DOHH2 (cell line): Measurements from ENCODE around the gene INTS15.

ENCODE experiments used
- H3F3A ChIP-seq: fragments of 200-600 bp; sonication (generic), shearing (Covaris generic); 2 replicates; pipeline ENCODE4 v1.6.0; 2016; ENCODE audit warnings: antibody characterized with exemption, mild to moderate bottlenecking; ENCODE audit not compliant: control insufficient read depth, insufficient read depth
- H3K27ac ChIP-seq: fragments of 200-600 bp; sonication (generic); 2 replicates; pipeline ENCODE4 v1.5.1; 2014; ENCODE audit warnings: low read depth, mild to moderate bottlenecking, low read length, moderate library complexity
- H3K27me3 ChIP-seq: fragments of 200-600 bp; sonication (generic); 2 replicates; pipeline ENCODE4 v1.6.1; 2014; ENCODE audit warnings: mild to moderate bottlenecking, low read length, mixed read lengths; ENCODE audit not compliant: control insufficient read depth
- H3K36me3 ChIP-seq: fragments of 200-600 bp; sonication (generic); 2 replicates; pipeline ENCODE4 v1.6.1; 2014; ENCODE audit warnings: mild to moderate bottlenecking, low read length, moderate library complexity, mixed read lengths; ENCODE audit not compliant: control insufficient read depth
- H3K4me1 ChIP-seq: fragments of 200-600 bp; sonication (generic); 2 replicates; pipeline ENCODE4 v1.6.1; 2014; ENCODE audit warnings: mild to moderate bottlenecking, low read length, mixed read lengths; ENCODE audit not compliant: control insufficient read depth
- H3K4me2 ChIP-seq: fragments of 200-600 bp; sonication (generic); 2 replicates; pipeline ENCODE4 v1.6.0; 2014; ENCODE audit warnings: mild to moderate bottlenecking, low read length, moderate library complexity
- H3K4me3 ChIP-seq: fragments of 200-600 bp; sonication (generic); 2 replicates; pipeline ENCODE4 v1.5.1; 2014; ENCODE audit warnings: mild to moderate bottlenecking, low read length, mixed read lengths
- H3K79me2 ChIP-seq: fragments of 200-600 bp; sonication (generic); 2 replicates; pipeline ENCODE4 v1.6.1; 2014; ENCODE audit warnings: mild to moderate bottlenecking, low read length, mixed read lengths; ENCODE audit not compliant: control insufficient read depth
- H3K9me2 ChIP-seq: fragments of 200-600 bp; sonication (generic); replicated peaks from 2 replicates; pipeline ENCODE4 v1.6.1; 2014; ENCODE audit warnings: mild to moderate bottlenecking, low read length, mixed read lengths; ENCODE audit not compliant: control insufficient read depth
- H3K9me3 ChIP-seq: fragments of 200-600 bp; sonication (generic); 2 replicates; pipeline ENCODE4 v1.6.1; 2014; ENCODE audit warnings: antibody characterized with exemption, low read length, mixed read lengths; ENCODE audit not compliant: control insufficient read depth, insufficient read depth
- H4K20me1 ChIP-seq: fragments of 200-600 bp; sonication (generic); 2 replicates; pipeline ENCODE4 v1.6.0; 2014; ENCODE audit warnings: low read depth, mild to moderate bottlenecking, antibody characterized with exemption, low read length, moderate library complexity; ENCODE audit not compliant: control insufficient read depth, insufficient read depth
- CTCF ChIP-seq: fragments of 200-600 bp; sonication (generic); IDR thresholded peaks from one replicate; pipeline ENCODE4 v1.5.1; 2014; ENCODE audit warnings: antibody characterized with exemption, mild to moderate bottlenecking, low read depth, low read length; ENCODE audit not compliant: poor library complexity, severe bottlenecking
- EZH2phosphoT487 ChIP-seq: fragments of 200-600 bp; sonication (generic); IDR thresholded peaks from 2 replicates; pipeline ENCODE4 v1.6.1; 2017; ENCODE audit warnings: borderline replicate concordance, mild to moderate bottlenecking, antibody characterized with exemption, low read length, moderate library complexity, mixed read lengths

INTS15 gene

DNA sequence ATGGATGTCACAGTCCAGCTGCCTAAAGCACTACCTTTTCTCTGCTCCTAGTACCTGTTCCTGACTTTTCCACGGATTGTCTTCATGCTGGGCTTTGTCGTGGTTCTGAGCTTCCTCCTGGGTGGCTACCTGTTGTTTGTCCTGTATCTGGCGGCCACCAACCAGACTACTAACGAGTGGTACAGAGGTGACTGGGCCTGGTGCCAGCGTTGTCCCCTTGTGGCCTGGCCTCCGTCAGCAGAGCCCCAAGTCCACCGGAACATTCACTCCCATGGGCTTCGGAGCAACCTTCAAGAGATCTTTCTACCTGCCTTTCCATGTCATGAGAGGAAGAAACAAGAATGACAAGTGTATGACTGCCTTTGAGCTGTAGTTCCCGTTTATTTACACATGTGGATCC lies 1.3 kb upstream of the INTS15 start:
- H4K20me1 ChIP-seq: peaks cover 8% of the 10 kb centered on the region; the same call in 1 of the 2 replicates
- peaks cover 21% of the 10 kb centered on the region for H3K4me1 ChIP-seq
- no peaks in the 10 kb centered on the region for H3K9me3 ChIP-seq
- H3F3A ChIP-seq: peaks cover 6% of the 10 kb centered on the region
- no peak overlapping the region for H3K4me2 ChIP-seq
- H3K36me3 ChIP-seq: peaks cover 77% of the 10 kb centered on the region
- no peak overlapping the region for H3K27ac ChIP-seq
- H3K27me3 ChIP-seq: no peaks in the 10 kb centered on the region
- no peak overlapping the region for H3K4me3 ChIP-seq
- no peaks in the 10 kb centered on the region for H3K9me2 ChIP-seq
- peaks cover 34% of the 10 kb centered on the region for H3K79me2 ChIP-seq
- TF ChIP-seq CTCF (no peak), EZH2phosphoT487 (no peak)

- H3K36me3 ChIP-seq: peaks cover 77% of the 10 kb centered on the region
- peaks cover under 1% of the 10 kb centered on the region for H3F3A ChIP-seq
- peak overlapping the region; percentile 97 for H3K4me3 ChIP-seq
- H3K9me3 ChIP-seq: no peaks in the 10 kb centered on the region
- H3K9me2 ChIP-seq: no peaks in the 10 kb centered on the region
- TF ChIP-seq CTCF (peak; percentile 32), EZH2phosphoT487 (no peak)
- H3K27ac ChIP-seq: 0 out of 2 replicates have a peak overlapping the region, but pooled peaks have one; percentile 4
- H3K27me3 ChIP-seq: no peaks in the 10 kb centered on the region
- H3K4me2 ChIP-seq: peak overlapping the region; percentile 78
- H3K4me1 ChIP-seq: peaks cover 21% of the 10 kb centered on the region
- peaks cover 37% of the 10 kb centered on the region for H3K79me2 ChIP-seq
- H4K20me1 ChIP-seq: peaks cover 8% of the 10 kb centered on the region; the same call in 1 of the 2 replicates
Measured at GRCh38 chr7:6589151-6589828, 531 bp upstream of the INTS15 start.

GRCh38 chr7:6590645-6591110 lies 857 bp downstream of the INTS15 start:
- Histone ChIP-seq H3K9me3 (no peaks in the 10 kb centered on the region), H3K27me3 (no peaks in the 10 kb centered on the region), H3F3A (no peaks in the 10 kb centered on the region; the same call in 1 of the 2 replicates), H3K4me2 (peak overlapping the region; percentile 79), H4K20me1 (peaks cover 8% of the 10 kb centered on the region; the same call in 1 of the 2 replicates), H3K27ac (peak overlapping the region; percentile 57), H3K4me1 (peaks cover 21% of the 10 kb centered on the region), H3K9me2 (no peaks in the 10 kb centered on the region), H3K79me2 (peaks cover 44% of the 10 kb centered on the region), H3K36me3 (peaks cover 78% of the 10 kb centered on the region), H3K4me3 (peak overlapping the region; percentile 97)
- TF ChIP-seq CTCF (peak; percentile 33), EZH2phosphoT487 (no peak)
